ENCODE measurements around the gene LNPK. TPM values are rescaled to one million over a fixed set of nuclear protein-coding genes. Genes with fewer than 3 reads are reported as not detected.
"Not testable (repeated sequence)": the region's sequence is repeated elsewhere in the genome, so short reads cannot be mapped to it uniquely, and the experiment has no call there.

LNPK gene
- total RNA-seq, 1 donor from 2014 or later, result 45.8 TPM

DNA sequence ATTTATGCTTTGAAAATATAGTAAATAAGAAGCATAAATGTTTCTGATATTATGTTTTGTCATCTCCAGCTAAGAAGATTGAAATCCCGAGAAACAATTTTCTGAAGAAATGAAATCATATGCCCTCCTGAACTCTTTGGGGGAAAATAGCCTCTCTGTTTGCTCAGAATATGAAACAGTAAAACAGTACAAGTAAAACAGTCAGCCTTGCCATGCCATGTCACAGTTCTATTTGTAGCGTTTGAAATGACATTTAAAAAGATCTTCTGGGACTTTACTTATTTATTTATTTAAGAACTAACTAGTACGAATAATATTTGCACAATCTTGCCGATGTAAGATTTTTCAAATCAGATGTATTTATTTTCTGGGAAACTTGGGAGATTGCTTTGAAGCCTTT lies 98.0 kb downstream of the LNPK start:
- no peak for DNase-seq (ENCODE audit: low read depth)

DNA sequence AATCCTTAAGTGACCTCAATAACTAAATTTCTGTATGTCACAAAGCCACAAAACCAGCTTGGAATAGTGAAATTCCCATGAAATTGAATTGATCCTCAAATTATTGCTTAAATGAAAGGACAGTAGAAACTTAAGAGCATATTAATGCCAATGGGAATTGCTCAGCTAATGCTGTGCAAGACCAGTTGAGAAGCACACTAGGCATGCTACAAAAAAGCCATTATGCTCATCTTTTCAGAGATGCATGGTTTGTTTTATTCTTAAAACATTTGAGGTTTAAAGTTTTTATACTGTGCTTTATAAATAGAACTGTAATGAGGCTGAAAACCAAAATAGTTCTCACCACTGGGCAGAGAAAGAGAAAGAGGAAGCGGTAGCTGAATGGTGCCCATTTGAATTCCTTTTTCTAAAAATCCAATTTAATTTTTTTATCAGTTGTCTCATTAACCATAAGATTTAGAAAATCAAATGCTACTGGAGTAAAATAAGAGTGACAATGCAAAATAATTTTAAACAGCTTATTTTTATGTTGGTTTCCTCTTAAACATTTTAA lies 98.6 kb downstream of the LNPK start:
- DNase-seq (ENCODE audit: low read depth), result no peak

DNA sequence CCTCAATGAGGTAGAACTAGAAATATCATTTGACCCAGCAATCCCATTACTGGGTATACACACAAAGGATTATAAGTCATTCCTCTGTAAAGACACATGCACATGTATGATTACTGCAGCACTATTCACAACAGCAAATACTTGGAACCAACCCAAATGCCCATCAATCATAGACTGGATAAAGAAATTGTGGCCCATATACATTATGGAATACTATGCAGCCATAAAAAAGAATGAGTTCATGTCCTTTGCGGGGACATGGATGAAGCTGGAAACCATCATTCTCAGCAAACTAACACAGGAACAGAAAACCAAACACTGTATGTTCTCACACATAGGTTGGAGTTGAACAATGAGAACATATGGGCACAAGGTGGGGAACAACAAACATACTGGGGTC lies 106.1 kb downstream of the LNPK start:
- DNase-seq (ENCODE audit: low read depth), result not testable (repeated sequence)

DNA sequence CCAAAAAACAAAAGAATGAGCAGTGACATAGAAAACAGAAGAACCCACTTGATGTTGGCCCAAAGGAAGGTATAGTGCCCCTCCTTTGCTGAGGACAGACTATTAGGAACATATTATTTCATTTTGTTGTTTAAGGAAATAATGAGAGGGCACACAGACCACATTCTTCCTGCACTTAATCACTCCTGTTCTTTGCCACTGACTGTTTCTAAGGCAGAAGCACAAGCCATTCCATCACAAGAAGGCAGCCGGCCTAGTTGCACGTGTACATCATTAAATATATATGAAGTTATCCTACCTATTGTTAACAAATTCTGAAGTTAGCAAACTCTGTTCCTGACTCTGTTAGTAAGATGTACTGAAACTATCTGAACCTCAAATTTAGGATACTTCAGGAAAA lies 110.0 kb downstream of the LNPK start:
- DNase-seq (ENCODE audit: low read depth), result peak; percentile 1

DNA sequence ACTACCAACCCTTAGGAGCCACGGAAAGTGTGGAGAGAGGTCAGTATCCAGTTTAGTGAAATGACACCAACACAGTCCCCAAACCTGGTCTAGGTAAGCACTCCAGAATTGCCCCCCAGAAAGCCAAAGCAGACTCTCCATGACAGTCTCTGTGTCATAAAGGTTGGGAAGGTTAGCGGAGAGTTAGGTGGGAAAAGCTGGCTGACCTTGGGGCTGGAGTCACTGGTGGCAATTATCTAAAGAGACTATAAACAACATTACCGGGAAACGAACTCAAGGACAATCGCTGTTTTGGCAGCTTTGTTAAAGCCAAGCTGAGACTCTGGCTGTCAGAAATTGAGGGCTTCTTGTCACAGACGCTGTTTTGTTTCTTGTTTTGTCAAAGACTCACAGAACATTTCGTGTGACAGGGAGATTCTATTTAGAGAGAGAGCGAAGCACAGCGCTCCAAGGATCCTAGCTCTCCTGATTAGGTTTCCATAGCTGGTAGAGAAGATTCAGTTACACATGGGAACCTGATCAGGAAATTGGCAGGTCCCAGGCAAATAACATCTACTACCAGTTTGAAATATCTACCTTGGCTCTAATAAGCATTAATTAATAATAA lies 111.3 kb downstream of the LNPK start:
- no peak for DNase-seq (ENCODE audit: low read depth)

DNA sequence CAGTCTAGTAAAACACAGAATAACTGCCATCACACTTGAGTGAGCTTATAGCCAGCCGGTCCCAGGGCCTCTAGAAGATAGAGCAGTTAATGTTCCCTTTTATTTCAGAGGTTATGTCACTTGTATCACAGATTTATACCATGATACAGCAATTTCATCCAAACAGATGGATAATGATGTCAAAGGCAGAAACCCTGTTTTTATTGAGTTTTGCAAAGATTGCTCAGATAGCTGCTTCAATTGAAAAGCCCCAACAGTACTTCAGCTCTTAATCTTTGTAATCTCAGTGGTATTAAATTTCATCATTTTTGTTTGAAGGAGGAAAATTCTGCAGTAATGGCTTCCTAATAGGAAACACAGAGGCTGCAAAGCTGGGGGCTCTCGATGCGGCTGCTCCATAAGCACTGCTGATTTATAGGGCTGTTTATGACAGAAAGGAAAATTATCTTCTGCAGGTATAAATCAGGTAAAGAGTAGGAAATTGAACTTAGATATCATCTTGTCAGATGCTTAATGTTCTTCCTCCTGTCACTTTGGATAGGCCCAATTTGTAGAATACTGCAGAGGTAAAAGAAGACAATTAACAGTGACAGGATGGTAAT lies 112.3 kb downstream of the LNPK start:
- no peak for DNase-seq (ENCODE audit: low read depth)

DNA sequence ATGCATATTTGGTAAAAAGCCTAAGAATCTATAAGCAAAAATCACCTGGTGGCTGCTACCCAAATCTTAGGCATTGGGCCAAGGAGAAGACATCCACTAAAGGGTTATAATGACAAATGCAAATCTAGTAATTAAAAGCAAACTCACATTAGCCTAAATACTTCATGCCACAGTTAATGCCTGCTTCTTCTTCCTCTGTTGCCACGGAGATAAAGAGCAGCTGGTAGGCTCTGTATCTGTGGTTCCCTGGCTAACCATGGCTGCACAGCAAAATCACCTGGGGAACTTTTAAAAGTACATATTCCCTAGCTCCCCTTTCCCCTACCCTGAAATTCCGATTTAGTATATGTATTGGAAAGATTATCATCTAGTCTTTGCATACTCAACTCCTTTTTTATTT lies 114.3 kb downstream of the LNPK start:
- DNase-seq (ENCODE audit: low read depth), result no peak

DNA sequence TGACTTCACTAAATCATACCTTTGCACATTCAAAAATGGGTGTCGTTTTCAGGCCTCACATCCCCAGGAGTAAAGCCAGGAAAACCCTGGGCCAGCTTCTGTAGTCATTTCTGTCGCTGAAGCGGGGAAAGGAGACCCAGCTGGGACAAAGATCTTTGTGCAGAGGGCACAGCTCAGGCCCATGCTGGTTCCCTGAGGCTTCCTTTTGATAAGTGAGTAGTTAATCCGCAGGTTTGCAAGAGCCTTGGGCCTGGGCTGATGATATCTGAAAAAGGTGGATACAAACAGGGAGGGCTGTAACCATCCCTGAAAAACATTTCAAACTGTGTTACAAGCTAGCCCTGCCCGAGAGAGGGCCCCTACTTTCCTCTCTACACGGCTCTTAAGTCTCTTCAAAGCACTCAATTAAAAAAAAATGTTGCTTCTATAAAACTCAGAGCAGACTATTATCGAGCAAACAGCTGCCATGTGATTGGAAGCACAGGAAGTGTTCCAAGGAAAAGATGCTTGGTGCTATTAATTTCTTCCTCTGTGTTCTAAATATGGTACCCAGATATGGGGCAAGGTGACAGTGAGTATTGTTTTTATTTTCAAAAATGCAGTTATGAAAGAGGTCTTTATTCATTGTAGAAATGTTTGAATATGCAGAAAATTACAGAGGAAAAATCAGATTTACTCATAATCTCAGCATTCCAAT lies 117.2 kb downstream of the LNPK start:
- no peak for DNase-seq (ENCODE audit: low read depth)

DNA sequence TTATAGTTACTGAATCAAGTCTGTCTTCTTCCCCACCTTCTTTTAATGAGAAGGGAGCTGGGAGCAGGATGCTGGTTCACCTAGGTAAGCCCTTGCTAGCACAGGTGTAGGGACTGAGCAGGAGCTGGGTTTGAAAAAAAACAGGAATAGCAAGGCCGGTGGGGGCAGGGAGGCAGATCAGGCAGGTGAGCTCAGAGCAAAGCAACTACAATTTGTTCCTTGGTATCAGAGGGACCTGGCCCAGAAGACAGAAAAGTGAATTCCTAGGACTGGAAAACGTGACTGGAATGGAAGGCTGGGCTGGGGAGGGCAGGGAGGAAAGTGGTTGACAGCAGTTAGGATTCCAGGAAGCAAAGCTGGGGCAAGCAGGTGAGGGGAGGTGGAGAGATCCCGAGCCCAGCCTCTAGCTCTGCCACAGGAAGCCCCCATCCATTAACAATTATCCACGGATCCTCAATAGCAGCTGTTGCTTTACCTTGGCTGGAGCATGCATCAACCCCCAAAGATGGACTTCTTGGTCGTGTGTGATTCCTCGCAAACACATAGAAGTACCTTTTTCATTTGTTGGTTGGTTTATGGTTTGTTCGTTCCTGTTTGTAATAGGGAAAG lies 118.4 kb downstream of the LNPK start:
- DNase-seq (ENCODE audit: low read depth), result no peak

DNA sequence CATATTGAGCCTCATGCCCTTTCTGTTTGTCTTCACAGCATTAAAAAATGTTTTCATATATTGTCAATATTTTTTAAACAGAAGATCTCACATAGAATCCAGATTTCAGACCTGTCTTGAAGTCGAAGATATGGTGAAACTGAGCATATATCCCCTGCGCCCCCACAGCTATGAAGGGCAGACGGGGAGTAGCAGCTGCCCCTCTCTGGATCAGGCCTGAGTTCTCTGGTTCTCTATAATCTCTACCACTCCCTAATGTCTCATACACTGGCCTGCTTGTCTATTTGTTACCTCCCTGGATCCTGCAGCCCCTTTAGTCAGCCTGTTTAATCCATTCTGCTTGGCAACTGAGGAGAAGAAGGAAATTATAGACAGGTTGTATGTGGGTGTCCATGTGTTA lies 122.4 kb downstream of the LNPK start:
- DNase-seq (ENCODE audit: low read depth), result no peak

DNA sequence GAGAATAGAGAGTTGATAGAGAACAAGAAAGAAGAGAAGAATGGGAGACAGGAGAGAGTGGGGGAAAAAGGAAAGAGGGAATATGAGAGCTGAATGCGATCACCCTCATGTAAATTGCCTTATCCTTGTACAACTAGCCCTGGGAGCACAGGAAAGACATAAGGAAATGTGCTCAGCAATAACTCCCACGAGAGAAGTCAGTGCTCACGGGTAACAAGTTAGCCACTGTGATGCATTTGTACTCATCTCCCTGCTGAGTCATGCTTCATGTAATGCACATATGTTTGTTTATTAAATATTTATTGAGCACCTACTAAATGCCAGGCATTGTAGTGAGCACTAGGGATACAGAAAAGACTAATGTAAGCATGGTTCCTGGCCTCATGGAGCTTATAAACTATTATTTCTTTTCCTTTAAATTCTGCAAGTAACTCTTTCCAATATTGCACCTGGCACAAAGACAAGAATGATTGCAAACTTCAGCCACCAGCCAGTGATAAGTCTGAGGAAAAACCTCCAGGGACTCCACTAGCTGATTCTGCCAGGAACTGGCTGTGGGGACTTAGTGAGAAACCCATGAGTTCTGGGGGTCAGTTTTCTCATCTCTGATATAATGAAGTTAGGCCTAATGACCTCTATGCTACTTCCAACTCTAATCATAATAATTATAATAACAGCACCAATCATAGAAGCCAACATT lies 124.1 kb downstream of the LNPK start:
- DNase-seq (ENCODE audit: low read depth), result no peak

DNA sequence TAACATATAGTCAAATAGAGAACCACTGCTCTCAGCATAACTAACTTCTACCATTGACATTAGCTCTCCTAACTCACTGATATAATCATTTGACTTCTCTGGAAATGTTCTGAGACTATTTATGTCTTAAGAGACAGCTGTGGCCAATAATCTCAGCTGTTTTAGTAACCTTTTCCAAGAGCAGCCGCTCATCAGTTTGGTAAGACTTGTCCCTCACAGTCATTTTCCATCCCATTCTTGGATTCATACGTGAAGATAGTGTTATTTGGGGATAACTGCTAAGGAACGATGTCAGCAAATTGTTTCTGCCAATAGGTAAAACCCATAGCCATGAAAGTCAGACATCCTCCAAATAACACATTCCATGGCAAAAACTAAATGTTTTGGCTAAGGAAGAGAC lies 127.8 kb downstream of the LNPK start:
- no peak for DNase-seq (ENCODE audit: low read depth)

Other genes with a start within 250 kb of the LNPK start
- gene EVX2, start 81.7 kb upstream of the LNPK start, total RNA-seq, result not detected in 2 replicates
- not detected in 2 replicates for gene HOXD13, start 90.5 kb upstream of the LNPK start, total RNA-seq
- gene HOXD12, start 97.5 kb upstream of the LNPK start, total RNA-seq, result not detected in 2 replicates
- gene HOXD11, start 105.0 kb upstream of the LNPK start, total RNA-seq, result 4.7 and 10.5 TPM in 2 replicates
- 3.3 and 33.5 TPM in 2 replicates for gene HOXD10, start 114.5 kb upstream of the LNPK start, total RNA-seq
- gene HOXD9, start 120.5 kb upstream of the LNPK start, total RNA-seq, result 2.4 and 15.7 TPM in 2 replicates
- 13.4 and 41.9 TPM in 2 replicates for gene HOXD8, start 127.4 kb upstream of the LNPK start, total RNA-seq
- 6.6 and 23.2 TPM in 2 replicates for gene HOXD4, start 149.3 kb upstream of the LNPK start, total RNA-seq
- 2.3 and 26.9 TPM in 2 replicates for gene HOXD3, start 155.0 kb upstream of the LNPK start, total RNA-seq
- 4.2 and 15.7 TPM in 2 replicates for gene HOXD1, start 186.4 kb upstream of the LNPK start, total RNA-seq